Colonic mucosa (tissue), 4 donors: ENCODE data around the gene TMEM269. TPM values are rescaled to one million over a fixed set of nuclear protein-coding genes. Genes with fewer than 3 reads are reported as not detected.

ENCODE experiments used
- DNase-seq: peaks from one replicate; pipeline ENCODE4 v3.0.0-alpha.2; 2020
- H3K27ac ChIP-seq: fragments of 200-600 bp; one replicate; pipeline ENCODE4 v1.8.0; 2021
- H3K27me3 ChIP-seq: fragments of 200-600 bp; one replicate; pipeline ENCODE4 v1.8.0; 2021
- H3K36me3 ChIP-seq: fragments of 200-600 bp; one replicate; pipeline ENCODE4 v1.8.0; 2021
- H3K4me1 ChIP-seq: fragments of 200-600 bp; one replicate; pipeline ENCODE4 v1.8.0; 2021; ENCODE audit warnings: mild to moderate bottlenecking
- H3K4me3 ChIP-seq: fragments of 200-600 bp; one replicate; pipeline ENCODE4 v1.8.0; 2021
- H3K9ac ChIP-seq, 2 donors: one replicate each; pipeline ENCODE4 v1.7.0; 2013; ENCODE audit warnings: control low read depth in 2 of 2, low read depth in 2 of 2, low read length in 2 of 2
- H3K9me3 ChIP-seq: fragments of 200-600 bp; one replicate; pipeline ENCODE4 v1.8.0; 2021
- CTCF ChIP-seq: fragments of 200-600 bp; IDR thresholded peaks from one replicate; pipeline ENCODE4 v1.8.0; 2022; ENCODE audit warnings: antibody characterized with exemption, mild to moderate bottlenecking
- intact Hi-C: fragments of 100-400 bp; cut with DNase I; formaldehyde crosslinking; loops from one replicate; pipeline ENCODE4 v1.14.1; 2022
- total RNA-seq, 2 donors: library from RNA; stranded (reverse); fragmentation: NEBNext Ultra II Directional in 1 of 2; extraction: Animal tissue kit (Norgen Biotek cat#: 25700) in 1 of 2; gene quantifications; one replicate each; pipeline ENCODE4 v1.2.1, GENCODE V29; 2021
- donor health status: healthy.
- donor health status: DM: no; HTN: no; CAD: no.
- donor health status: DM: no; HTN: no; CAD: no.

Gene TMEM269
- total RNA-seq, 2 donors from 2014 or later = 0.10 TPM; not detected in 1

GRCh38 chr1:42773420-42773819 lies 11.4 kb upstream of the TMEM269 start:
- peaks cover 3% of the 10 kb centered on the region for H3K36me3 ChIP-seq
- intact Hi-C loops = no loop called here
- H3K9me3 ChIP-seq = no peaks in the 10 kb centered on the region
- no peak overlapping the region for H3K4me3 ChIP-seq
- no peak for TF ChIP-seq CTCF
- DNase-seq = no peak
- no peak overlapping the region for H3K9ac ChIP-seq
- no peak overlapping the region for H3K27ac ChIP-seq
- H3K27me3 ChIP-seq = no peaks in the 10 kb centered on the region
- no peaks in the 10 kb centered on the region for H3K4me1 ChIP-seq

GRCh38 chr1:42774928-42775526 lies 9.8 kb upstream of the TMEM269 start:
- DNase-seq = no peak
- Histone ChIP-seq H3K9ac (no peak overlapping the region), H3K27ac (no peak overlapping the region), H3K9me3 (no peaks in the 10 kb centered on the region), H3K4me3 (no peak overlapping the region), H3K4me1 (no peaks in the 10 kb centered on the region), H3K27me3 (no peaks in the 10 kb centered on the region), H3K36me3 (peaks cover 3% of the 10 kb centered on the region)
- intact Hi-C loops = loop anchor here (5.0 kb wide), 1 partner anchor 297 kb away; no protein-coding TSS in a partner anchor
- TF ChIP-seq CTCF = no peak

- H3K4me3 ChIP-seq = no peak overlapping the region
- no peak for TF ChIP-seq CTCF
- no peak for DNase-seq
- H3K9ac ChIP-seq = no peak overlapping the region
- intact Hi-C loops = loop anchor here (5.0 kb wide), 1 partner anchor 296 kb away; no protein-coding TSS in a partner anchor
- peaks cover 3% of the 10 kb centered on the region for H3K36me3 ChIP-seq
- no peaks in the 10 kb centered on the region for H3K4me1 ChIP-seq
- H3K27me3 ChIP-seq = no peaks in the 10 kb centered on the region
- H3K9me3 ChIP-seq = no peaks in the 10 kb centered on the region
- H3K27ac ChIP-seq = no peak overlapping the region
Observed at GRCh38 chr1:42776502-42776901, 8.3 kb upstream of the TMEM269 start.

- no peaks in the 10 kb centered on the region for H3K9me3 ChIP-seq
- H3K4me1 ChIP-seq = no peaks in the 10 kb centered on the region
- DNase-seq = peak; percentile 26
- H3K27me3 ChIP-seq = no peaks in the 10 kb centered on the region
- H3K9ac ChIP-seq = no peak overlapping the region
- no peak overlapping the region for H3K27ac ChIP-seq
- peaks cover 3% of the 10 kb centered on the region for H3K36me3 ChIP-seq
- peak; percentile 48 for TF ChIP-seq CTCF
- no peak overlapping the region for H3K4me3 ChIP-seq
- intact Hi-C loops = loop anchor here (5.0 kb wide), 1 partner anchor 294 kb away; no protein-coding TSS in a partner anchor
Observed at GRCh38 chr1:42777852-42778251, 6.9 kb upstream of the TMEM269 start.

GRCh38 chr1:42779725-42780124 lies 5.1 kb upstream of the TMEM269 start:
- no peak for DNase-seq
- intact Hi-C loops = loop anchor here (5.0 kb wide), 1 partner anchor 293 kb away; no protein-coding TSS in a partner anchor
- Histone ChIP-seq H3K4me1 (no peaks in the 10 kb centered on the region), H3K9me3 (no peaks in the 10 kb centered on the region), H3K4me3 (no peak overlapping the region), H3K9ac (no peak overlapping the region), H3K27ac (no peak overlapping the region), H3K27me3 (no peaks in the 10 kb centered on the region), H3K36me3 (peaks cover 3% of the 10 kb centered on the region)
- TF ChIP-seq CTCF = no peak
